T follicular helper cell (primary cell): ENCODE data around the gene GIMAP8.

ENCODE experiments used
- DNase-seq: peaks from one replicate; pipeline ENCODE4 v3.0.0-alpha.2; 2020; ENCODE audit warnings: low read depth

The GIMAP8 gene

GRCh38 chr7:150411606-150412005, 38.8 kb upstream of the GIMAP8 start:
- no peak for DNase-seq

DNA sequence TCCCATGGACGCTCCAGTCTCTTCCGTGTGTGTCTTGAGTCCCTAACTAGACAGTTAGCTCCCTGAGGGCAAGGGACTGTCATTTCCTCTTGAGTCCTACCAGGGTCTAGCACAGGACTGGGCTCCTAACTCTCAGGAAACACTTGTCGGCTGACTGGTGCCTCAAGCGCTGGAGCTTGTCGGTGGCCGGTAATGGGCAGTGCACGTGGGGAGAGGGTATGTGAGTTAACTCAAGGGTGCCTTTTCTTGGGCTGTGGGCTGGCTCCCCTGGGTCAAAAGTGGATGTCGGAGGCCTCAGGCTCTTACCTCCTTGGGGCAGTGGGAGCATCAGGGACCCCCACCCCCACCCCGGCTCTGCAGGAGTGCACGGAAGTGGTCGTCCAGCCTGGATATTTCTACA, 38.4 kb upstream of the GIMAP8 start:
- DNase-seq, result no peak

DNA sequence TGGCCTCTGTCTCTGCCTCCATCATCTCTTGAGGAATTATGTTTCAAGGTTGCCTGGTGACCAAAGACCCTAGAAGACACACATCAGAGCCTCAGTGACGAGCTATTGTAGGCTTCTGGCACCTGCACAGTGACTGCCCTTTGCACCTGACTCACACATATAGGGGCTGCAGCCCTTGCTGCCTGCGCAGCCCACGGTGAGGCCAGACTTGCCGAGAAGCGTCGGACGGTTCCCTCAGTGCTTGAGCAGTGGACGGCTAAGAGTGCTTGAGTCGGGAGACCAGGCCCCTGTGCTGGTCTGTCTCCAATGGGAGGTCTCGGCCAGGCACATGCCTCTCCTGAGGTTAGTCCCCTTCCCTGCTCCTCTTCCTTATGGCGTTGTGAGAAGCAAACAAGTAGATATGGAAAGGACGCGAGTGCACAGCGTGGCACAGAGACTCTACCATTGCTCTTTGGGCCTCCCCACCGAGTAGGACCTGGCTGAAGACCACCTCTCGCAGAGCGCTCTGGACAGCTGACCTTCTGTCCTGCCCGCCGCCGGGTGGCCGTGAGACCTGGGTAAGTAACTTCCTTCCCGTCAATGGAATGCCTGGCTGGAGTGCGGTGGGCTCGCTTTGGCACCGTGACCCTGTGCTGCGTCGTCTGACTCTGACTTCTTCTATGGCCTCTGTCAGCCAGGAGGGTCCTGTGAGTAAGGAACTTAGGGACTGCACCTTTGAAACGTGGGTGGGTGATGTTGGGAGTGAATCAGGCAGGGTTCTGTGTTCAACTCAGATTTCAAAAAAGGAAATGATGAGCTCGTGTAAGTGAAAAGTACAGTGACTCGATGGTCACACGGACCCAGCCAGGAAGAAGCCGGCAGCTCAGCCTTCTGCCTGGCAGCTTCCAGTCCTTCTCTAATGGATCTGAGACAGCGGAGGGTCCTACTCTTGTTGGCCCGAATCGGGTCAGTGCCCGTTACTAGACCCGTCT, 37.6 kb upstream of the GIMAP8 start:
- no peak for DNase-seq

- no peak for DNase-seq
Measured at GRCh38 chr7:150413640-150414081, 36.8 kb upstream of the GIMAP8 start.

- DNase-seq, result no peak
Measured at GRCh38 chr7:150415161-150416153, 35.0 kb upstream of the GIMAP8 start.

GRCh38 chr7:150417239-150417638, 33.2 kb upstream of the GIMAP8 start:
- no peak for DNase-seq

- DNase-seq, result no peak
Measured at GRCh38 chr7:150417863-150418262, 32.6 kb upstream of the GIMAP8 start.

DNA sequence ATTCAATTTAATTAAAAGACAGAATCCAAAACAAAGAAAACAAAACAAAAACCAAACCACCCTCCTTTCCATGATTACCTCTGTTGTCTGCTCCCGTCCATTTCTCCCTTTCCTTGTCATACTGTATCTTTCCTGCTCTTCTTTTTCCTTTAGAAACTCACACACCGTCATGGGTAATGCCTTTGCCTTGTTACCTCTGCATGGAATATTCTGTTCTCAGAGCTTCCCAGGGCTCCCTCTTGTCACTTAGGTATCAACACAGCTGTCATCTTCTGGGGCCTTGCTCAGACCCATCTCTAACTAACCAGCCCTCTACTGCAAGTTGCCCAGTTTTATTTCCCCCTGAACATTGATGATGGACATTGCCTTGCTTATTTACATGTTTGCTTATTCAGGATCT, 30.2 kb upstream of the GIMAP8 start:
- no peak for DNase-seq

GRCh38 chr7:150420987-150421674, 29.3 kb upstream of the GIMAP8 start:
- peak; percentile 78 for DNase-seq

DNA sequence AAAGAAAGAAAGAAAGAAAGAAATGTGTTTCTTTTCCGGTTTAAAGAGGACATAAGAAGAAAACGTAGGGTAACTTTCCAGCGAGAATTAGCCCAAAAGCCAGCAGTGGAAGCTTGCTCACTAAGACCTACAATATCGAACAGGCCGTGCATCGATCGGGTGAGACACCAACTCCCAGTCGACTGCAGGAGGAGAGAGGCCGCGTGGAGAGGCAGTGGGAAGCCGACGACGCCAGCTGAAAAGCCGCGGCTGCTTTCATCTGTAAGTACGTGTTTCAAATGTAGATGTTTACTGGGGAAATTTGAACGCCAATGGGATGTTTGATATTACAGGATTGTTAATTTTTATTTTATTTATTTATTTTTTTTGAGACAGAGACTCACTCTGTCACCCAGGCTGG, 28.6 kb upstream of the GIMAP8 start:
- no peak for DNase-seq

- no peak for DNase-seq
Measured at GRCh38 chr7:150425670-150426069, 24.8 kb upstream of the GIMAP8 start.

DNA sequence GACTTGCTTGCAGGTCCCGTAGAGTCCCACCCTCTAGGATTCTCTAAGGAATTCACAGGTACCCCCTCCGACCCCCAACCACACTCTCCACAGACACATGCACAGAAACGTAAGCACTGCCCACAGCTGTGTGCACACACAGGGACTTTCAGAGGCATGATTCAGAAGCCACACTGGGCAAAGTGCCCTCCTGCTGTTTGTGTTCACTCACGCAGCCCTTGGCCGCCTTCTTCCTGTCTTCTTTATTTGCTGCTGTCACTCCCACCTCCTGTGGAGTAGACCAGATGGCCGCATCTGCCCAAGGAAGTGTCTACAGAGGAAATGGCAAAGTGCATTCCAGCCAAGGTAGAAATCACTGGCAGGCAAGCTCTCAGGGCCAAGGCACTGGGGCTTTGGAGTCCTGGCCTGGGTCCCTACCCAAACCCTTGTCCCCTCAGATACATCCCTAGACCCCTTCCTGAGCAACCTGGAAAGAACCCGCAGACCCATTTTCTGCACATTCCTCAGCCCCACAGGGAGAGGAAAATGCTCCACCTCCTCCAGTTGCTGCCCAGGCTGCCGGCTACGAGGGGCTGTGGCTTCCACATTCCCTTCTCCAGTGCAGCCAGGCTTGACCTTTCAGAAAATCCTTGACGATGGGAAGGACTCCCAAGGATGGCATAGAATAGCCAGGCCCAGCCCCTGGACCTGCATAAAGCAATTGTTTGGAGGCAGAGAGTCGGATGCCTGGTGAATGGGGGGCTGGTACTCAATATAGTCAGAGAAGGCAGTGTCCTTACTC, 21.6 kb upstream of the GIMAP8 start:
- DNase-seq, result no peak

DNA sequence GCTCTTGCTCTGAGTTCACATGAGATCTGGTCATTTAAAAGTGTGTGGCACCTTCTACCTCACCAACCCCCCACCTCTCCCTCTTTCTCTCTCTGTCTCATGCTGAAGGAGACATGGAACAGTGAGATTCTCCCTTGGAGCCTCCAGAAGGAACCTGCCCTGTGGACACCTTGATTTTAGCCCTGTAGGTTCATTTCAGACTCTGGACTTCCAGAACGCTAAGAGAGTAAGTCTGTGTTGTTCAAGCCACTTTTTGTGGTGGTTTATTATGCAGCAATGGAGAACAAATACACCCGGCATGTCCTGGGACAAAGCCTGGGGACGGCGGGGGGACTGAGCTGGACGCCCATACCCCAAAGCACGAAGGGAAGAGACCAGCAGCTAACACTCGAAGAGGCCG, 20.7 kb upstream of the GIMAP8 start:
- no peak for DNase-seq

- no peak for DNase-seq
Measured at GRCh38 chr7:150430465-150431085, 19.9 kb upstream of the GIMAP8 start.

DNA sequence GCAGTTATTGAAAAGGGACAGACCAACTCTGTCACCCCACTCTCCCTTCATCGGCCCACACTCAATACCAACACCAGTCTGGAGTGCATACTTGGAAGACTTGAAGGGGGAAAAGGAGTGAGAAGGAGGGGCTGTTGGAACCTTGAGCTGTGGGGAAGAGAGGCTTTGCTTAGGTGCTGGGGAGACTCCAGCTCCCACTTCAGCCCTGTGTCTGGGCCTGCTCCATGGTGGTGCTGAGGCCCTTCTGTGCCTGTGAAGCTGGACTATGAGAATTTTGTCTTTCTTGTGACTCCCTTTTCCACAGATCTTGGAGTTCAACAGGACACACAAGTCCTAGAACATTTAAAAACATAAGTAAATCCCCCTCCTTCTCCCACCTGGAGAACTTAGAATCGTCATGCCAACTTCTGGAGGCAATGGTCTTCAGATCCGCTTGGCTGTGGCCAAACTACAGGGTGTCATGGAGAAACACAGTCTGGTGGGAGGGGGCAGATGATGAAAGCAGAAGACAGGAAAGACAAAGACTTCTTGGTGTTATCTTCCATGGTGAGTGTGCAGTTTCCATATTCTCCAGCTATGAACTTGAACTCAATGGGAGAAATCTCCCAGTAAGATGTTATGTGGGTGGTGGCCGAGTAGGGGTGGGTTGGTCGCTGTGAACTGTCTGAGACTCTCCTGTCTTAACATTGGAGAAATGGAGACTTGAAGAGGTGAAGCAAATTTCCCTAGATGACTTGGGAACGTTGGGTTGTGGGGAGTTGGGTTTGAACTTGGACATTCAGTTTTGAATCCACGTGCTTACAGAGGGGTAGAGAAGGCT, 18.4 kb upstream of the GIMAP8 start:
- DNase-seq, result no peak

DNA sequence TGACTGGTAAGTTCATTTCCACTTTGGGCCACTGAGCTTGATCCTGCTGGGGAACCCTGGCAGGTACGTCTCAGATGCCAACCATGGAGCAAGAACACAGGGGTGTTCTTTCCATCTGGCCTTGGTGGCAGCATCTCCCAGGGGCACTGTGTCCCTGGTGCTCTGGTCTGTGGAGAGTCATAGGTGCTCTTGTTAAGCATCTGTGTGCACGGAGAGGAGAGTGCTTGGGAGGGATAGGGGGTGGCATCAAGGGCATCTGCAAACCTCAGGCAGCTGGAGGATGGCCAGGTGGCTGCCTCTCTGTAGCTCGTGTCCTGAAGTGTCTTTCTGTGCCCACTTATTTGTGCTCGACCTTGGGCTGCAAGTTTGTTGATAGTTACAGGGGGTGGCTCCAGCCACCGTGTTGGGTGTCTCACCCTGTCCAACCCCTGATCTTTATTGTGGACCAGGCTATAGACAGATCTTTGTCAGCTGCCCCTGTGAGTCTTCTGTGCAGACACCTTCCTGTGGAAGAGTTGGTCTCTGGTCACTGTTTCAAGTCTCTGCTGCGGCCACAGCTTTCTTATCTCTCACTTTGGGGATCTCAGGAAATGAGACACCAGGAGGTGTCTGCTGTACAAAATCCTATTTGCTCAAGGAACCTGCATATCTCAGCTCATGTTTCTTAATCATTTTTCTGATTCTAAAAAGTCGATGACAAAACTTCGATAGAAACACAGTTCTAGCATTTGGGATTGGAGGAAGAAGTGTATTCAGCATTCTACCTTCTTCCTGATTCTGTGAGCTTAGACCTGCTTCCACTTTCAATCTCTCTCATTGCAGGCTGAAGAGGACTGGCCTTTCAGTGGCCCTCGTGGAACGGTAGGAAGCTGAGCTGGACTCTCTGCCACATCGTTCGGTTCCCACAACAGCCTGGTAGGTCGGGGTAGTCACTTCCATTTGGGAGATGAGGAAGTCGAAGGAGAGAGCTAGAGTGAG, 17.2 kb upstream of the GIMAP8 start:
- DNase-seq, result no peak

- DNase-seq, result no peak
Measured at GRCh38 chr7:150434240-150434639, 16.2 kb upstream of the GIMAP8 start.

GRCh38 chr7:150435047-150435389, 15.4 kb upstream of the GIMAP8 start:
- no peak for DNase-seq
